HG02943 (cell line): Measurements from ENCODE around the gene MYO1F.
"Not testable (repeated sequence)": the region's sequence is repeated elsewhere in the genome, so short reads cannot be mapped to it uniquely, and the experiment has no call there.

Experiments used
- ATAC-seq: cut with Tn5 transposase; IDR thresholded peaks from one replicate; pipeline ENCODE4 v1.9.1; 2021; ENCODE audit warnings: mild to moderate bottlenecking, low read depth, moderate library complexity; ENCODE audit not compliant: unreplicated experiment

Gene MYO1F

GRCh38 chr19:8577247-8577646 is at the start of gene MYO1F:
Gene MYO1F (minus strand): TSS chr19:8577442. CDS start chr19:8577309, 133 bp downstream.
- ATAC-seq: no peak

- ATAC-seq: no peak
Measured at GRCh38 chr19:8626842-8627241, 49.6 kb upstream of the MYO1F start.

GRCh38 chr19:8622886-8623285 is 45.6 kb upstream of the MYO1F start:
- ATAC-seq: not testable (repeated sequence)

- no peak for ATAC-seq
Measured at GRCh38 chr19:8618751-8619150, 41.5 kb upstream of the MYO1F start.

- no peak for ATAC-seq
Measured at GRCh38 chr19:8617984-8618383, 40.7 kb upstream of the MYO1F start.

- not testable (repeated sequence) for ATAC-seq
Measured at GRCh38 chr19:8617325-8617724, 40.1 kb upstream of the MYO1F start.

- no peak for ATAC-seq
Measured at GRCh38 chr19:8616861-8617260, 39.6 kb upstream of the MYO1F start.

- no peak for ATAC-seq
Measured at GRCh38 chr19:8615813-8616596, 38.8 kb upstream of the MYO1F start.

- ATAC-seq: no peak
Measured at GRCh38 chr19:8615024-8615423, 37.8 kb upstream of the MYO1F start.

- ATAC-seq: no peak
Measured at GRCh38 chr19:8614455-8614854, 37.2 kb upstream of the MYO1F start.

- no peak for ATAC-seq
Measured at GRCh38 chr19:8612807-8613171, 35.5 kb upstream of the MYO1F start.

- no peak for ATAC-seq
Measured at GRCh38 chr19:8611877-8612806, 34.9 kb upstream of the MYO1F start.

GRCh38 chr19:8611391-8611876 is 34.2 kb upstream of the MYO1F start:
- no peak for ATAC-seq

- ATAC-seq: no peak
Measured at GRCh38 chr19:8610936-8611300, 33.7 kb upstream of the MYO1F start.

GRCh38 chr19:8610041-8610935 is 33.0 kb upstream of the MYO1F start, which contains the start of gene ADAMTS10:
Gene ADAMTS10 (minus strand): TSS chr19:8610715. CDS start chr19:8605710, 5,005 bp downstream.
- ATAC-seq: no peak

- no peak for ATAC-seq
Measured at GRCh38 chr19:8609279-8610040, 32.2 kb upstream of the MYO1F start.

- no peak for ATAC-seq
Measured at GRCh38 chr19:8608941-8609278, 31.7 kb upstream of the MYO1F start.

GRCh38 chr19:8607386-8607785 is 30.1 kb upstream of the MYO1F start:
- no peak for ATAC-seq

- ATAC-seq: no peak
Measured at GRCh38 chr19:8605514-8605913, 28.3 kb upstream of the MYO1F start.

- no peak for ATAC-seq
Measured at GRCh38 chr19:8601796-8602195, 24.6 kb upstream of the MYO1F start.
